Activated CD8-positive, alpha-beta memory T cell treated with anti-CD3 and anti-CD28 coated beads, Interleukin-2, amount 50 U/mL, for 4 hours (primary cell): ENCODE data around the gene SMG9.

Source experiments
- DNase-seq: peaks from one replicate; pipeline ENCODE4 v3.0.0-alpha.2; 2020

SMG9 gene

DNA sequence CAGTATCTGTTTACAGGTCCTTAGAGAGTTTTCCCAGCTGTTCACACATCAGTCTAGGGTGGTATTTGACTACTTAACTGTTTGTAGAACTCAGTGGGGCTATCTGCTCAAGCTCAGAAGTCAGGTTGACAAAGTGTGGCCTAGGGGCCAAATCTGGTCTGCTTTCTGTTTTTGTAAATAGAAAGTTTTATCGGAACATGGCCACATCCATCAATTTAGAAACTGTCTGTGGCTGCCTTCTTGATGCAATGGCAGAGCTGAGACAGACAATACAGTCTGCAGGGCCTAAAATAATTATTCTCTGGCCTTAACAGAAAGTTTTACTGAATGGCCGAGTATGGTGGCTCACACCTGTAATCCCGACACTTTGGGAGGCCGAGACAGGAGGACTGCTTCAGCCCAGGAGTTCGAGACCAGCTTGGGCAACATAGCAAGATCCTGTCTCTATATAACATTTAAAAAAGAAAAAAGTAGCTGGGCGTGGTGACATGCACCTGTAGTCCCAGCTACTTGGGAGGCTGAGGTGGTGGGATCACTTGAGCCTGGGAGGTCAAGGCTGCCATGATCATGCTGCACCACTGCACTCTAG is 2.4 kb downstream of the SMG9 start:
- no peak for DNase-seq

GRCh38 chr19:43751466-43752220 is 3.1 kb downstream of the SMG9 start:
- no peak for DNase-seq

DNA sequence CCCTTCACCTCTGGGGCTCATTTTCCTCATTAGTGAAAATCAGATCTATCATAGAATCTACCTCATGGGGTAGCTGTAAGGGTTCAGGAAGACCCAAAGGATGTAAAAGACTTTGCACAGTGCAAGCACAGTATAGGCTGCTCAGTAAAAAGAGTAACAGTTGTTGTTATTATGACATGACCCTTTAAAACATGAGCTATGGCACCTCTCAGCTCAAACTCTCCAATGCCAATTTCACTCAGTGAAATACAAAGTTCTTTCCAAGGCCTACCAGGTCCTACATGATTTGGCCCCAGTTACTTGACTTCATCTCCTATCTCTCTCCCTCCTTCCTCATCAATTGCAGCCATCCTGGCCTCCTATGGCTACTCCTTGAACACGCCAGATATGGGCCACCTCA is 4.9 kb downstream of the SMG9 start:
- DNase-seq: no peak

- no peak for DNase-seq
These were observed 5.6 kb downstream of the SMG9 start for GRCh38 chr19:43749152-43749551.

- DNase-seq: no peak
These were observed 6.1 kb downstream of the SMG9 start for GRCh38 chr19:43748685-43749084.

DNA sequence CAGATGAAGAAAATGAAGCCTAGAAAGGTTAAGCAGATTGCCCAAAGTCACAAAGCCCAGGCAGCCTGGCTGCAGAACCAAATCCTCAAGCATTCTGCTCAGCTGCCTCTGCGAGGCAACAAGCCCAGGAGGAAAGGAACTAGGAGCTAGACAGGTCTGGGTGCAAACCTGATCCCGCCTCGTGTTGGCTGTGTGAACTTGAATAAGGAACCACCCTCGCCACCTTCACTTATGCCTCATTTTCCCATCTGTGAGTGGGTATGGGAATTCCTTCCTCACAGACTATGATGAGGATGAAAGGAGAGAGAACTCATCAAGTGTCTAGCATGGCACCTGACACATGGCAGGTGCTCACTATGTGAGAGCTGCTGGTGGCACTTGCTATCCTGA is 6.6 kb downstream of the SMG9 start:
- no peak for DNase-seq

DNA sequence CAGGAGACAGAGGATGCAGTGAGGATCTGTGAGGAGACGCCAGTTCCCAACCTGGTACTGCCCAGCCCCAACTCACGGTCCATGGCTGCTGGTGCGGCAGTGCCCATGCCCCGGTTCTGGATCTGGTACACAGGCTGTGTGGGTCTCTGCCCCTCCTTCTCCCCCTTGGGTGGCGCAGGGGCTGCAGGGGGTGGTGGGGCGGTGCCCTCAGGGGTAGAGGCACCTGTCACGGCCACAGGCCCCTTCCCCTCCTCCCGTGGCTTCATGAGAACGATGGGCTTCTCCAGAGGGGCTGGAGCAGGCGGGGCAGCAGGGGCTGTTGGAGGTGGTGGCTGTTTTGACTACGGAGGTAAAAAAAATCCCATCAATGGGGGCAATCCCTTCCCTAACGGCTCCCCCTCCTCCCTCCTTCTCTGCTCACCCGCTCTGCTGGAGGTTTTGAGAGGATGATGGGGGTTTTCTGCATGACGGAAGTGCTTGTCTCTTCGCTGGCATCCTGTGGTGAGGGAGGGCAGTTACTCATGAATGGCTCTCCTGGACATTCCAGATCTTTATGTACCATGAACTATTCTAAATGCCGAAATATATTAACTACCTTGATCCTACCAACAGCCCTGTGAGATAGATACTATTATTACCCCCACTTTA is 7.1 kb downstream of the SMG9 start:
- DNase-seq: no peak

DNA sequence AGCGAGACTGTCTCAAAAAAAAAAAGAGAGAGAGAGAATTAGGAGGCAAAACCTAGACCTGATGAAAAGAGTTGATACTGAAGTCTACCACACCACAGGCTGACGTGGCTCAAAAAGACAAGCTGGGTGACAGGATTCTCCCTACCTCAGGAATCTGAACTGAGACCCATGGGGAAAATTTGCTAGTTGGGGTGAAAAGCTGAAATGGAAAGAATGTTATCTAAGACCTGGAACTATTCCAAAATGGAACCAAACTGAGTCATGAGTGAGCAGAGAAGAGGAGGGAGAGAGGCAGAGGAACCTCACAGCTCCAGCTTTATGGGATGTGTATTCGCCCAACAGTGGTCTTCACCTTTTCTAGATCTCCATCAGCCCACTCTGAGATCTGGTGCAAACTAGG is 11.7 kb downstream of the SMG9 start:
- no peak for DNase-seq

DNA sequence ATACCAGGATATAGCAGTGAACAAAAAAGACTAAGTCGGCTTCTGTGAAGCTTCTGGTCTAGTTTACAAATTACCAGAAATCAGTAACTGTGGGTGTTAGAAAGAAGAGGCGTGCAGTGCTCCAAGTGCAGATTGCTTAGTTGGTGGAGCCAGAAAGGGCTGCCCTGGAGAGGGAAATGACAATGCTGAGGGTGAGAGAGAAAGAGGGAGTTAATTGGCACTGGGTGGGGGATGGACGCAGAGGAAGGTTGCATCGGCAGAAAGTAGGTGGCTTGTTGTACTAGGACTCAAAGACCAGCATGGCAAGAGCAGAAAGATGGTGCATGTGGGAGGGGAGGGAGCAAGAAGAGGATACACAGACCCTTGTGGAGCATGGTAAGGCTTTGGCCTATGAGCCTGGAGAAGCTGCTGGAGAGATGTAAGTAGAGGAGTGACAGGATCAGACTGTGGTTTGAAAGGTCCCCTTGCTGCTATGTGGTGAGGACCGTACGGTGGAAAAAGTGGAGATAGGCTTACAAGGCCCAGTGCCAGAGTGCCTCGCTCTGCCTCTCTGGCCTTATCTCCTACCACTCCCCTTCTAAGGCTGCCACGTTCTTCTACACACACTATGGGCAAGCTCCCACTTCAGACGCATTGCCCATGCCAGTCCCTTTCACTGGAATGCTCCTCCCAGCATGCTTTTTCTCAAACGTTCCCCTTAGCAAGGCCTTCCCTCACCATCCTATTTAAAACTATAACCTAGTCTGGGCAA is 13.5 kb downstream of the SMG9 start:
- DNase-seq: no peak

GRCh38 chr19:43739439-43740235 is 15.1 kb downstream of the SMG9 start:
- DNase-seq: no peak

- no peak for DNase-seq
These were observed 16.0 kb downstream of the SMG9 start for GRCh38 chr19:43738780-43739211.

- DNase-seq: no peak
These were observed 18.8 kb downstream of the SMG9 start for GRCh38 chr19:43735957-43736356.

GRCh38 chr19:43735013-43735412 is 19.7 kb downstream of the SMG9 start:
- no peak for DNase-seq

DNA sequence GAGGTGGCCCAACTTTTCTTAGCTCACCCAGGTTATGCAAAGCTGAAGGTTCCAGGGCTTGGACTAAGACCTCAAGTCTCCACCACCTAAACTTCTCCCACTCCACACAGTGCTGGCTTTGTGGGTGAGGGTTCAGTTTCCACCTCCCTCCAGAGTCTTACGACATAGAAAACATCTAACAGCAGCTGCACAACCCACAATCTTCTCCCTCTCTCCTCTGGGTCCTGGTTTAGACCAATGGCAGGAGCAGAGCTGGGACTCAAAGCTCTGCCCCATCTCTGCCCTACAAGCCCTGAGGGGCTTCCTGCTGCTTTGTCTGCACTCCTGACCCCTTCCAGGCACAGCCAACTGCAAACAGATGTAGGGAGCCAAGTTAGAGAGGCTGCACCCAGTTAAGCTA is 22.9 kb downstream of the SMG9 start:
- DNase-seq: no peak

DNA sequence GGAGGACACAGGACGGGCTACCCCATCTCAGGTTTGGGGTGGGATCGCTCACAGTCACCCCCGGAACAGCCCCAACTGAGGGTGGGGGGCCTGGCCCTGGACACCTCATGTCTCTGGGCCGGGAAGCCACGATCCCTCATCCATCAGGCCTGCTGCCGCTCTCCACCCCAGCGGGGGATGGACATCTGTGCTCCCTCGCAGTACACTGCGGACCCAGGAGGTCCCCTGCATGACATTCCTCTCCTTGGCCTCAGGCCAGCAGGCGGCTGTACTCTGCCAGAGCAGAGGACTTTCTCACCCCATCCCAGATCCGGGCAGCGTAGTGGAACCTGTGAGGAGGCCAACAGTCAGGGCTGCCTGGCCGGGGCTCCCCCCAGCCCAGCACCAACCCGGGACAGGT is 23.4 kb downstream of the SMG9 start:
- no peak for DNase-seq

DNA sequence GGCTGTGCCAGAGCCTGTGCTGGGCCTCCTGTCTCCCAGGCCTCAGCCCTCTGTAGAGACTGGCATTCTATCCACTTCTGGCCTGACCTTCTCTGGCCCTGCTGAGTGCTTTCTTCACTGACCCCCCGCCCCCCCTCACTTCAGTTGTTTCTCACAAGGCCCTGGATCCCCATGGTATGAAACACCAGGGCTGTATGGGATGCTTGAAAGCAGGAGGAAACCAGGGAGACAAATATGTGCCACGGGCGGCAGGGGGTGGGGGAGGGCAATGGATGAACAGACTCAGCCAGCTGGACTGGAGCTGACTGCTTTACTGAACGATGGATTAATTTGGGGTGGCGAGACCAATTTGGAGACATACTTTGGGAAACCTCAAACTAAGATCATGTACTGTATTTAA is 24.8 kb downstream of the SMG9 start:
- no peak for DNase-seq

- DNase-seq: no peak
These were observed 27.2 kb downstream of the SMG9 start for GRCh38 chr19:43727593-43727853.

DNA sequence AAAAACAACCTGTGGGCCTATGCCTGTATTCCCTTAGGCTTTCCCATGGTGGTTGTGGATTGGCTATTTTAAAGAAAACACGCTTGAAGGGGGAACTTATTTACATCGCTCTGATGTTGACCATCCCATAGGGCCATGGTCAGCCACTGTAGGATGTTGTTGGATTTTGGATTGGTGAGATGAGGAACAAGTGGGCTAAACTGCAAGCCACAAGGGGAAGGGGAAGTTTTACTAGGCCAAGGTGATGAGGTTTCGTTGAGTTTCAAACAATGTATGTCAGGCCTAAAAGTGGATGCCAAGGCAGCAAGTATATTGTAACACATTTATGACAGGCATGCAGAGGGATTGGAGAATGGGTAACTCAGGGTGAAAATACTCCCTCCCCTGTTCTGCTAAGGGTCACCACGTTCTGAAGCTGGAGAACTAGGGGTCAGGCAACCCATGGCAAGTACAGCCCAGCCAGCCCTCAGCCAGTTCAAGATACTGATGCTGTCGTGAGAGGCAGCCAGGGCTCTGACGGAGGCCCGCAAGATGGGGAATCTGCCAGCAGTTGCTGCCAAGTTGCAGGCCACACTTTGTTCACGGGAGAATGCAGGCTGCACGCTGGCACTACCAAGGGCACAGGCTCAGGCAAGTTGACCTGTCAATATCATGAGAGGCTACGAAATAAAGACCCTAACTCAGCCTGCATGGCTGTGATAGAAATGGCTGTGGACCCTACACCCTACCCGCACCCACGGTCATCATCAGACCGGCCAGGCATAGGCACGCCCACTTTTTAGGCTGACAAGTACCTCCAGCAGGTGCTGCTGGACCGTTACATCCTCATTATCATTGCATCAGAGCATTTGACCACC is 27.8 kb downstream of the SMG9 start:
- DNase-seq: no peak

- no peak for DNase-seq
These were observed 29.3 kb downstream of the SMG9 start for GRCh38 chr19:43725468-43725867.

- DNase-seq: no peak
These were observed 29.9 kb downstream of the SMG9 start for GRCh38 chr19:43724896-43725295.

DNA sequence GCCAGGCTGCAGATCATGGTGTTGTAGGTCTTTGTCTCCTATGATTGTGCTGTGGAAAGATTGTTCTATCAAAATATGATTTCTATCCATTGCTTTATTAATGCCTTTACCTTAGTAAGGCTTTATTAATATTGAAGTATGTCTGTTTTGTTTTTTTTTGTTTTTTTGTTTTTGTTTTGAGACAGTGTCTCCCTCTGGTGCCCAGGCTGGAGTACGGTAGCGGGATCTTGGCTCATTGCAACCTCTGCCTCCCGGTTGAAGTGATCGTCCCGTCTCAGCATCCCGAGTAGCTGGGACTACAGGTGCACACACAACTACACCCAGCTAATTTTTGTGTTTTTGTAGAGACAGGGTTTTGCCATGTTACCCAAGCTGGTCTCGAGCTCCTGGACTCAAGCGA is 31.2 kb downstream of the SMG9 start:
- DNase-seq: no peak

DNA sequence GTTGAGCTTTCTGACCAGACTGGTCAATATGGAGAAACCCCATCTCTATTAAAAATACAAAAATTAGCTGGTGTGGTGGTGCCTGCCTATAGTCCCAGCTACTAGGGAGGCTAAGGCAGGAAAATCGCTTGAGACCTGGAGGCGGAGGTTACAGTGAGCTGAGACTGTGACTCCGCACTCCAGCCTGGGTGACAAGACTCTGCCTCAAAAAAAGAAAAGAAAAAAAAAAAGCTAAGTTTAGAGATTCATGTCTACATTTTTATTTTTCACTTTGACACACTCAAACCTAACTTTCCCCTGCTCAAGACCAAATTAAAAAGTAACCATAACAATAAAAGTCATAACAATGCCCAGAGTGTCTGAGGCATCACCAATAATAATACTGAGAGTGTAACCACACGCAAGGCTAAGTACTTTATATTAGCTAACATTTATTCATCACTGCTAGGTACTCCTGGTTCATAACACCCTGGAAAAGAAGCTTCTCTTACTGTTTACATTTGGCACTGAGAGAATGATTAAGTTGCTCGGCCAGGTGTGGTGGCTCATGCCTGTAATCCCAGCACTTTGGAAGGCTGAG is 33.2 kb downstream of the SMG9 start:
- no peak for DNase-seq
